Liver (tissue), 2 donors: ENCODE measurements around the gene GRIN1.

ENCODE experiments used
- CTCF ChIP-seq: fragments of 150-350 bp; IDR thresholded peaks from 2 replicates; pipeline ENCODE4 v1.5.1; 2017; ENCODE audit warnings: improper control_type of control experiment, low read depth, low read length; ENCODE audit not compliant: missing input control
- FOXA2 ChIP-seq: IDR thresholded peaks from 2 replicates; pipeline ENCODE4 v1.6.1; 2016; ENCODE audit warnings: antibody characterized with exemption
- YY1 ChIP-seq: IDR thresholded peaks from 2 replicates; pipeline ENCODE4 v1.6.1; 2016; ENCODE audit warnings: antibody characterized with exemption, mild to moderate bottlenecking
- donor health status: healthy.

- TF ChIP-seq YY1 (no peak), CTCF (no peak), FOXA2 (no peak)
Observed at GRCh38 chr9:137218212-137218753, 79.3 kb downstream of the GRIN1 start.
